Erythroblast (primary cell): ENCODE results near the gene SLPI.

Experiments used
- GATA1 ChIP-seq: IDR thresholded peaks from 2 replicates; pipeline ENCODE4 v1.6.1; 2011; ENCODE audit warnings: low read depth, mild to moderate bottlenecking, control low read depth, low read length, moderate library complexity
- POLR2A ChIP-seq: IDR thresholded peaks from 2 replicates; pipeline ENCODE4 v1.6.1; 2011; ENCODE audit warnings: mild to moderate bottlenecking, low read length

DNA sequence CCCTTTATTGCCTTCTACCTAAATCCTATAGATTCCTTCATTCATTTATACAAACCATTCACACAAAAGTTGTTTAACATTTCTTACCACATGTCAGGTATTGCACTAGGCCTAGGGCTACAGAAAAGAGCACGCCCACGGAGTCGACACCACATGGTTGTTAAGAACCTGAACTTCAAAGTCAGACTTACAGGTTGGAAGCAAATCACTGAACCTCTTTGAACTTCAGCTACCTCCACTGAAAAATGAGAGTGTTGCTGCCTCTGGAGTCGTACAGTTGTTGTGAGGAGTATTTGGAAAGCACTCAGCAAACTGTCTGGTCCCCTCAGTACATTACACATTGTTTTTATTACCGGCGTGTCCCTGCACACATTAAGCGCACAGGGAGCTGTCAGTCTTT, 3.3 kb upstream of the SLPI start:
- TF ChIP-seq POLR2A (no peak), GATA1 (no peak)
